Measurements from ENCODE around the gene ICAM5. TPM values are rescaled to one million over a fixed set of nuclear protein-coding genes. Genes with fewer than 3 reads are reported as not detected.
A peak's percentile ranks its signal among the peaks of the same experiment; 100 is the strongest.

ICAM5 gene
- total and polyA plus RNA-seq, 9 of the 15 experiments (the other 6 are each of a cell fraction or from before 2014, with no cell fraction given) = 0.10 to 114 (median 13.7) TPM

GRCh38 chr19:10286803-10287737, 2.7 kb upstream of the ICAM5 start, which contains the start of gene ICAM4 (continued):
- TF ChIP-seq ZBTB40 (IDR thresholded peaks at IDR 0.05) = 0 out of 2 replicates have a peak, but pooled peaks have one; percentile 9
- no peak for TF ChIP-seq ZBTB40 (CRISPR knock-in tag; IDR thresholded peaks at IDR 0.05)
- peak; percentile 75 for TF ChIP-seq ARID1B (IDR thresholded peaks at IDR 0.05)
- no peak; the same call in none of the 2 replicates for TF ChIP-seq PML (IDR thresholded peaks at IDR 0.05; ENCODE audit: low read length)
- peak; percentile 70; the same call in 1 of the 2 replicates for TF ChIP-seq ZSCAN29 (IDR thresholded peaks at IDR 0.05)
- TF ChIP-seq NR2C2 (CRISPR knock-in tag; IDR thresholded peaks at IDR 0.05) = peak; percentile 45; the same call in 1 of the 2 replicates
- TF ChIP-seq NR2C2 (tag; IDR thresholded peaks at IDR 0.05) = no peak
- peak; percentile 50 for TF ChIP-seq SAP30 (IDR thresholded peaks at IDR 0.05; ENCODE audit: borderline replicate concordance, insufficient read depth, low read depth, low read length, poor library complexity, severe bottlenecking)
- no peak for TF ChIP-seq HINFP (tag; conservative IDR thresholded peaks at IDR 0.05; ENCODE audit: low read depth)
- TF ChIP-seq ZNF175 (CRISPR knock-in tag; IDR thresholded peaks at IDR 0.05; ENCODE audit: low read depth) = peak; percentile 70
- TF ChIP-seq ZNF431 (CRISPR knock-in tag; IDR thresholded peaks at IDR 0.05) = no peak
- TF ChIP-seq TAF9B (IDR thresholded peaks at IDR 0.05; ENCODE audit: partially characterized antibody) = peak; percentile 49
- TF ChIP-seq ILF3 (IDR thresholded peaks at IDR 0.05; ENCODE audit: borderline replicate concordance) = no peak
- TF ChIP-seq L3MBTL2 (IDR thresholded peaks at IDR 0.05) = peak; percentile 58; the same call in 1 of the 2 replicates

Measured in K562 (cell line).